GM12892 (cell line): ENCODE measurements around the gene HEPHL1.

Experiments used
- POLR2A ChIP-seq: IDR thresholded peaks from 2 replicates; pipeline ENCODE4 v1.6.1; 2011; ENCODE audit warnings: low read depth, low read length, control low read depth
- POLR2AphosphoS5 ChIP-seq: IDR thresholded peaks from 2 replicates; pipeline ENCODE4 v1.6.1; 2011; ENCODE audit warnings: low read depth, low read length, control low read depth
- TAF1 ChIP-seq: IDR thresholded peaks from 2 replicates; pipeline ENCODE4 v1.6.1; 2011; ENCODE audit warnings: low read depth, mild to moderate bottlenecking, control low read depth, low read length, borderline replicate concordance

GRCh38 chr11:94112206-94112953 lies 91.2 kb downstream of the HEPHL1 start:
- TF ChIP-seq POLR2AphosphoS5, result no peak
- TF ChIP-seq POLR2A, result no peak
- TF ChIP-seq TAF1, result no peak
